ENCODE results near the gene TSC1.

TSC1 gene

GRCh38 chr9:132862533-132862932 is 81.9 kb downstream of the TSC1 start:
- ATAC-seq: peak; percentile 59
- peak; percentile 13 for DNase-seq

GRCh38 chr9:132861666-132862065 is 82.8 kb downstream of the TSC1 start:
- no peak for DNase-seq
- no peak for ATAC-seq

- ATAC-seq: no peak
- DNase-seq: no peak
Measured at GRCh38 chr9:132858751-132859150, 85.7 kb downstream of the TSC1 start.

- DNase-seq (no peak), ATAC-seq (no peak)
Measured at GRCh38 chr9:132857616-132858342, 86.6 kb downstream of the TSC1 start.

- DNase-seq: no peak
- ATAC-seq: no peak
Measured at GRCh38 chr9:132857031-132857430, 87.4 kb downstream of the TSC1 start.

GRCh38 chr9:132855904-132856303 is 88.5 kb downstream of the TSC1 start:
- ATAC-seq (no peak), DNase-seq (no peak)

DNA sequence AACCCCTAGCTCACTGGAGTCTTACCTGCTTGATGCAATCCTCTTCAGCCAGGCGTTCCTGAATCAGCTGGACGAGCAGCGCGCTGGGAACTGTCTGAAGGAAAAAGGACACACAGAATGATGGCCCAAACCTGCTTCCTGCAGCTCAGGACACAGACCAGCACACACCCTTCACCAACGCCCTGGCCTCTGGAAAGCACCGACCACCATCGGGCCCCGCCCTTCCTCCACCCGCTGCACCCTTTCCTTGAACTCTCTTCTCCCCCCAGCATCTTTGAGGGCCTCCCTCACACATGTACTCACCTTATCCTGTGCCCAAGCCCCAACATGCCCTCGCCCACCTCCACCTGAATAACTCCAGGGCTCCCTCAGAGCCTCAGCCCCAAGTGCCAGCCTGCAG is 89.6 kb downstream of the TSC1 start:
- no peak for DNase-seq
- ATAC-seq: no peak

DNA sequence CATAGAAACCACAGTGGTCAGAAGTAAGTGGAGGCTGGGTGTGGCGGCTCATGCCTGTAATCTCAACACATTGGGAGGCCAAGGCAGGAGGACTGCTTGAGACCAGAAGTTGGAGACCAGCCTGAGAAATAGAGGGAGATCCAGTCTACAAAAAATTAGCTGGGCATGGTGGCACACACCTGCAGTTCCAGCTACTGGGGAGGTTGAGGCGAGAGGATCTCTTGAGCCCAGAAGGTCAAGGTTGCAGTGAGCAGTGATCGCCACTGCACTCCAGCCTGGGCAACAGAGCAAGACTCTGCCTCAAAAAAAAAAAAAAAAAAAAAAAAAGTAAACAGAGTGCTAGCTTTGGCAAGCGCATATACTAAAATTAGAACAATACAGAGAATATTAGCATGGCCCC is 90.9 kb downstream of the TSC1 start:
- DNase-seq (no peak), ATAC-seq (no peak)

DNA sequence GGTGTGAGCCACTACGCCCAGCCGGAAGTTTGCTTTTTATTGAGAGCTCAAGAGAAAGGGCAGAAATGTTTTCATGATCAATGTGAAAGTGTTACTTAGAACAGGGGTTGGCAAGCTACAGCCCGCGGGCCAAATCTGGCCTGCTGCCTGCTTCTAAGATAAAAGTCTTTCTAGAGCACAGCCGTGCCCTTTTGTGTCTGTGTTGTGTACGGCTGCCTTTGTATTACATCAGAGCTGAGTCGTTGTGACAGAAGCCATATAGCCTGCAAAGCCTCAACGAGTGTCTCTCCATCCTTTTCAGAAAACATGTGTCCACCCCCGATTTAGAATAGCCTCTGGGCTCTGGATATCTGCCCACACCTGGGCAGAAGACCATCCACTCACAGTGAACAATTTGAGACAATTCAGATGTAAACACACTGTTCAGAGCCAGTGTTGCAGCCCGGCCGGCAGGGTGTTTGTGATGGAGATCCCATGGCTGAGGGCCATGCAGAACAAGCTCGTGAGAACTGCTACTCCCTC is 95.2 kb downstream of the TSC1 start:
- ATAC-seq (no peak), DNase-seq (no peak)

- ATAC-seq (no peak), DNase-seq (no peak)
Measured at GRCh38 chr9:132846918-132847515, 97.4 kb downstream of the TSC1 start.

DNA sequence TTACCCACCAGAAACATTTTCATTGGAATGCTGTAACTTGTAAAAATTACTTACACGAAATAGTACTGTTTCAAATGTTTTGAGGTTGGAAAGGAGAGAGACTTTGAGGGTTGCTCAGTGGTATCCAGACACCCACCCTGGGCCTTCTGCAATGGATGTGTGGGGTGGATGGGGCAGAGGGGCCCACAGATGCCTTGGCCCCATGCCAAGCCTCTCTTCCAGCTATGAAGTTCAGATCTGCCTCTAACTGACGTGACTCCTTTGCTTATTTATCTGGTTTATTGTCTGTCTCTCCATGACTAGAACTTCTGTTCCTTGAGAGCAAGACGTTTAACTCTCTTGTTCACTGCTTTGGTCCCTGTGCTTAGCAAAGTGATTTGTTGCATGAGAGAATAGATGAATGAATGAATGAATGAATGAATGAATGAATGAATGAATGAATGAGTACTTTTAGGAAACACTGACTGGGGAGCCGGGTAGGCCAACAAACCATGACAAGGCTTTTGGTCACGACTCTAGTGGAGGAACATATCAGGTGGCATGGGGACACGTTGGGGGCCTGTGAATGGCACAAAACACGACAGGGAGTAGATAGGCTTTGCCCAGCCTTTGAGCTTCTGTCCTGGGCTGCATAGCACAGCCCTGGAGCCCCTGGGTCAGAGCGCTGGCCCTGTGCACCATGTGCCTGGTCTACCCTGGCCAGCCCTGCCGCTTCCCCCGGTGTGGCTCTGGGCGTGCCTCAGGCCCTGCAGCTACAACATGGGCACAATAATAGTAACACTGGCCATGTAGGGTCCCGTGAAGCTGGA is 98.1 kb downstream of the TSC1 start:
- ATAC-seq (no peak), DNase-seq (no peak)

- no peak for DNase-seq
- ATAC-seq: no peak
Measured at GRCh38 chr9:132842124-132843044, 102.0 kb downstream of the TSC1 start.
